Measurements from ENCODE around the gene TAS2R20.

DNA sequence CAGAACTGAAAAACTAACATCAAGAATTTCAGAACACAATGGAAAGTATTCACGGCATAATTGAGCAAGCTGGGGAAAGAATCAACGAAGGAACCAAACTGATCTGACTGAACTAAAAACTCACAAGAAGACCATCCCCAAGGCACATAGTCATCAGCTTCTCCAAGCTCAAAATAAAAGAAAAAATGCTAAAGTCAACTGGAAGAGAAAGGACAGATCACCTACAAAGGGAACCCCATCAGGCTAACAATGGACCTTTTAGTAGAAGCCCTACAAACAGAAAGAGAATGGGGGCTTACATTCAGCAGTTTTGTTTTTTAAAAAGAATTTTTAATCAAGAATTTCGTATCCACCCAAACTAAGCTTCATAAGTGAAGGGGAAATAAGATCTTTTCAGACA lies 23.1 kb downstream of the TAS2R20 start:
- TF ChIP-seq, protein P1, sequence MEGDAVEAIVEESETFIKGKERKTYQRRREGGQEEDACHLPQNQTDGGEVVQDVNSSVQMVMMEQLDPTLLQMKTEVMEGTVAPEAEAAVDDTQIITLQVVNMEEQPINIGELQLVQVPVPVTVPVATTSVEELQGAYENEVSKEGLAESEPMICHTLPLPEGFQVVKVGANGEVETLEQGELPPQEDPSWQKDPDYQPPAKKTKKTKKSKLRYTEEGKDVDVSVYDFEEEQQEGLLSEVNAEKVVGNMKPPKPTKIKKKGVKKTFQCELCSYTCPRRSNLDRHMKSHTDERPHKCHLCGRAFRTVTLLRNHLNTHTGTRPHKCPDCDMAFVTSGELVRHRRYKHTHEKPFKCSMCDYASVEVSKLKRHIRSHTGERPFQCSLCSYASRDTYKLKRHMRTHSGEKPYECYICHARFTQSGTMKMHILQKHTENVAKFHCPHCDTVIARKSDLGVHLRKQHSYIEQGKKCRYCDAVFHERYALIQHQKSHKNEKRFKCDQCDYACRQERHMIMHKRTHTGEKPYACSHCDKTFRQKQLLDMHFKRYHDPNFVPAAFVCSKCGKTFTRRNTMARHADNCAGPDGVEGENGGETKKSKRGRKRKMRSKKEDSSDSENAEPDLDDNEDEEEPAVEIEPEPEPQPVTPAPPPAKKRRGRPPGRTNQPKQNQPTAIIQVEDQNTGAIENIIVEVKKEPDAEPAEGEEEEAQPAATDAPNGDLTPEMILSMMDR (IDR thresholded peaks at IDR 0.05), result no peak
- TF ChIP-seq POLR2AphosphoS5 (IDR thresholded peaks at IDR 0.05) (no peak), POLR2A (IDR thresholded peaks at IDR 0.05) (no peak)
